Neural cell (in vitro differentiated cells): ENCODE results near the gene NME7. TPM values are rescaled to one million over a fixed set of nuclear protein-coding genes. Genes with fewer than 3 reads are reported as not detected.

ENCODE experiments used
- H2AFZ ChIP-seq: fragments of 200-600, 300-800 bp; sonication (generic), shearing (Covaris generic); 2 replicates; pipeline ENCODE4 v1.6.0; 2014; ENCODE audit warnings: low read depth, mild to moderate bottlenecking, antibody characterized with exemption, low read length, moderate library complexity
- H3F3A ChIP-seq: fragments of 200-600 bp; shearing (Covaris generic); 2 replicates; pipeline ENCODE4 v1.6.1; 2016; ENCODE audit warnings: mild to moderate bottlenecking, moderate library complexity, mixed read lengths, antibody characterized with exemption, low read length; ENCODE audit not compliant: insufficient read depth, poor library complexity, severe bottlenecking
- H3K27ac ChIP-seq: fragments of 200-600, 300-800 bp; sonication (generic), shearing (Covaris generic); 2 replicates; pipeline ENCODE4 v1.5.1; 2014; ENCODE audit warnings: mild to moderate bottlenecking, low read length, moderate library complexity
- H3K27me3 ChIP-seq: fragments of 300-800, 200-600 bp; sonication (generic), shearing (Covaris generic); 2 replicates; pipeline ENCODE4 v1.6.0; 2014; ENCODE audit warnings: mild to moderate bottlenecking, low read depth, low read length, moderate library complexity; ENCODE audit not compliant: insufficient read depth
- H3K36me3 ChIP-seq: fragments of 300-800, 200-600 bp; sonication (generic), shearing (Covaris generic); 2 replicates; pipeline ENCODE4 v1.5.1; 2014; ENCODE audit warnings: mild to moderate bottlenecking, antibody characterized with exemption, low read length, moderate library complexity; ENCODE audit not compliant: insufficient read depth
- H3K4me2 ChIP-seq: fragments of 300-800, 200-600 bp; sonication (generic), shearing (Covaris generic); 2 replicates; pipeline ENCODE4 v1.6.0; 2014; ENCODE audit warnings: mild to moderate bottlenecking, low read length
- H3K4me3 ChIP-seq: fragments of 300-800, 200-600 bp; sonication (generic), shearing (Covaris generic); 2 replicates; pipeline ENCODE4 v1.5.1; 2014; ENCODE audit warnings: mild to moderate bottlenecking, low read length, moderate library complexity
- H3K79me2 ChIP-seq: fragments of 200-600 bp; shearing (Covaris generic); replicated peaks from 2 replicates; pipeline ENCODE4 v1.6.0; 2014; ENCODE audit warnings: mild to moderate bottlenecking, low read length, moderate library complexity; ENCODE audit not compliant: insufficient read depth
- H3K9ac ChIP-seq: fragments of 300-800, 200-600 bp; sonication (generic), shearing (Covaris generic); 2 replicates; pipeline ENCODE4 v1.6.1; 2016; ENCODE audit warnings: mild to moderate bottlenecking, low read length, mixed read lengths
- H3K9me2 ChIP-seq: fragments of 200-600 bp; shearing (Covaris generic); 2 replicates; pipeline ENCODE4 v1.6.1; 2016; ENCODE audit warnings: mild to moderate bottlenecking, low read length, mixed read lengths; ENCODE audit not compliant: insufficient read depth
- H3K9me3 ChIP-seq: fragments of 200-600, 300-800 bp; sonication (generic), shearing (Covaris generic); 2 replicates; pipeline ENCODE4 v1.6.1; 2016; ENCODE audit warnings: mild to moderate bottlenecking, mixed run types, low read length, moderate library complexity, mixed read lengths
- H4K20me1 ChIP-seq: fragments of 200-600 bp; shearing (Covaris generic); 2 replicates; pipeline ENCODE4 v1.6.1; 2016; ENCODE audit warnings: mild to moderate bottlenecking, mixed run types; ENCODE audit not compliant: insufficient read depth
- CTCF ChIP-seq: fragments of 450-650 bp; IDR thresholded peaks from 2 replicates; pipeline ENCODE4 v1.5.1; 2014; ENCODE audit warnings: antibody characterized with exemption, mild to moderate bottlenecking, moderate library complexity; ENCODE audit not compliant: poor library complexity, severe bottlenecking
- EP300 ChIP-seq: fragments of 450-650 bp; conservative IDR thresholded peaks from 2 replicates; pipeline ENCODE4 v1.6.1; 2014; ENCODE audit warnings: antibody characterized with exemption, mild to moderate bottlenecking, moderate library complexity; ENCODE audit not compliant: poor library complexity, severe bottlenecking
- EZH2 ChIP-seq: fragments of 200-600, 300-800 bp; shearing (Covaris generic), sonication (generic); IDR thresholded peaks from 2 replicates; pipeline ENCODE4 v1.6.1; 2014; ENCODE audit warnings: antibody characterized with exemption, low read length, borderline replicate concordance, mild to moderate bottlenecking; ENCODE audit not compliant: insufficient read depth, poor library complexity, severe bottlenecking
- MXI1 ChIP-seq: fragments of 450-650 bp; conservative IDR thresholded peaks from 2 replicates; pipeline ENCODE4 v1.6.1; 2014; ENCODE audit warnings: antibody characterized with exemption, mild to moderate bottlenecking; ENCODE audit not compliant: poor library complexity, severe bottlenecking
- POLR2AphosphoS5 ChIP-seq: IDR thresholded peaks from 2 replicates; pipeline ENCODE4 v1.6.1; 2012
- RAD21 ChIP-seq: fragments of 450-650 bp; conservative IDR thresholded peaks from 2 replicates; pipeline ENCODE4 v1.6.1; 2014; ENCODE audit warnings: antibody characterized with exemption, mild to moderate bottlenecking, moderate library complexity
- REST ChIP-seq: IDR thresholded peaks from 2 replicates; pipeline ENCODE4 v1.6.1; 2012; ENCODE audit warnings: borderline replicate concordance
- SMC3 ChIP-seq: fragments of 450-650 bp; conservative IDR thresholded peaks from 2 replicates; pipeline ENCODE4 v1.6.1; 2014; ENCODE audit warnings: antibody characterized with exemption, mild to moderate bottlenecking, moderate library complexity; ENCODE audit not compliant: poor library complexity
- TAF1 ChIP-seq: IDR thresholded peaks from 2 replicates; pipeline ENCODE4 v1.6.1; 2012; ENCODE audit warnings: low read depth
- polyA plus RNA-seq: library from polyadenylated mRNA; depleted of rRNA; stranded (reverse); fragments of >200 nt; gene quantifications from 2 replicates; pipeline ENCODE4 v1.2.3, GENCODE V29; 2014

NME7 gene
- polyA plus RNA-seq, 1 donor from 2014 or later, result 42.4 TPM

DNA sequence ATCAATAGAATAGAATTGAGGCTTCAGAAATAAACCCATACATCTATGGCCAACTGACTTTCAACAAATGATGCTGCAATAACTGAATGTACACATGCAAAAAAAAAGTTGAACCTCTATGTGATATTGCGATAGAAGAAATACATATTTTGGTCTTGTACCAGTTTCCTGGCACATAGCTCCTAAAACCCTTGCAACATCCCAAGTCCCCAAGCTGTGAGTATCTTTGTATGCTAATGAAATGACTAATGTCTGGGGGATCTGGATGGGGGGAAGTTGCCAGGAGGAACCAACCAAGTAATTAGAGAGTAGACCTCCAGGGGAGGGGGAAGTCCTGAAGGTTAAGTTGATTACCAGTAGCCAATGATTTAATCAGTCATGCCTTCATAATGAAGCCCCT is 24.8 kb upstream of the NME7 start:
- Histone ChIP-seq H3K79me2 (no peaks in the 10 kb centered on the region), H3K4me3 (no peak overlapping the region), H3K27ac (no peak overlapping the region), H2AFZ (no peak overlapping the region), H3K9ac (no peak overlapping the region), H3K9me3 (no peaks in the 10 kb centered on the region), H3F3A (no peaks in the 10 kb centered on the region), H3K9me2 (no peaks in the 10 kb centered on the region), H3K27me3 (no peaks in the 10 kb centered on the region), H3K4me2 (no peak overlapping the region), H4K20me1 (no peaks in the 10 kb centered on the region), H3K36me3 (peaks cover 7% of the 10 kb centered on the region)
- TF ChIP-seq EP300 (no peak), MXI1 (no peak), RAD21 (no peak), REST (no peak), CTCF (no peak), TAF1 (no peak), SMC3 (no peak), EZH2 (no peak), POLR2AphosphoS5 (no peak)

DNA sequence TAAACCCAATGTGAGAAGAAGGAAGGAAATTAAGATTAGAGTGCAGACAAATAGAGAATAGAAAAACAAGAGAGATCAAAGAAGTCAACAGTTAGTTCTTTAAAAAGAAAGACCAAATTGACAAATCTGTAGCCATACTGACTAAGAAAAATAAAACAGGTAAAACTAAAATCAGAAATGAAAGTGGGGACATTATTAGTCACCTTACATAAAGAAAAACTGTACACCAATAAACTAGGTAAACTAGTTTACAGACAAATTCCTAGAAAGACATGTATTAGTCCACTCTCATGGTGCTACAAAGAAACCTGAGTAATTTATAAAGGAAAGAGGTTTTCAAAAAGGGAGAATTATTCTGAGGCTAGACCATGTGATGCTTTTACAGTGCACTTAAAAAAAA is 22.7 kb upstream of the NME7 start:
- H2AFZ ChIP-seq, result no peak overlapping the region
- no peak for TF ChIP-seq CTCF
- TF ChIP-seq SMC3, result no peak
- H3K4me3 ChIP-seq, result no peak overlapping the region
- H4K20me1 ChIP-seq, result no peaks in the 10 kb centered on the region
- H3K27ac ChIP-seq, result no peak overlapping the region
- no peaks in the 10 kb centered on the region for H3F3A ChIP-seq
- H3K36me3 ChIP-seq, result peaks cover 7% of the 10 kb centered on the region
- no peaks in the 10 kb centered on the region for H3K9me3 ChIP-seq
- no peak overlapping the region for H3K9ac ChIP-seq
- no peaks in the 10 kb centered on the region for H3K79me2 ChIP-seq
- no peak overlapping the region for H3K4me2 ChIP-seq
- no peaks in the 10 kb centered on the region for H3K9me2 ChIP-seq
- no peaks in the 10 kb centered on the region for H3K27me3 ChIP-seq
